HepG2 (cell line): ENCODE results near the gene ACOT9. TPM values are rescaled to one million over a fixed set of nuclear protein-coding genes. Genes with fewer than 3 reads are reported as not detected.

Source experiments
- ATF1 ChIP-seq: IDR thresholded peaks from 2 replicates; pipeline ENCODE4 v1.6.1; 2016; ENCODE audit warnings: mild to moderate bottlenecking, control low read depth
- BRCA1 ChIP-seq: sonication (generic); formaldehyde crosslinking; IDR thresholded peaks from 2 replicates; pipeline ENCODE4 v1.4.0; 2020; ENCODE audit warnings: missing genetic modification reagents
- EEA1 ChIP-seq: sonication (generic); formaldehyde crosslinking; IDR thresholded peaks from 2 replicates; pipeline ENCODE4 v1.5.1; 2020; ENCODE audit warnings: mild to moderate bottlenecking, missing genetic modification reagents, borderline replicate concordance
- GABPB1 ChIP-seq: IDR thresholded peaks from 2 replicates; pipeline ENCODE4 v1.6.1; 2016; ENCODE audit warnings: mild to moderate bottlenecking, missing genetic modification reagents, moderate library complexity, missing compliant biosample characterization
- HIC2 ChIP-seq: sonication (generic); formaldehyde crosslinking; IDR thresholded peaks from 2 replicates; pipeline ENCODE4 v1.9.0; 2022; ENCODE audit warnings: low read depth, missing genetic modification reagents
- HNRNPUL1 ChIP-seq: fragments of 200-400 bp; formaldehyde crosslinking; IDR thresholded peaks from 2 replicates; pipeline ENCODE4 v1.6.1; 2017; ENCODE audit warnings: low read depth, mild to moderate bottlenecking, low read length, moderate library complexity
- NCOA2 ChIP-seq: sonication (generic); formaldehyde crosslinking; IDR thresholded peaks from 2 replicates; pipeline ENCODE4 v1.8.0; 2022; ENCODE audit warnings: inconsistent platforms
- NCOR1 ChIP-seq: fragments of 200-600 bp; sonication (generic); IDR thresholded peaks from 2 replicates; pipeline ENCODE4 v1.7.0; 2017; ENCODE audit warnings: antibody characterized with exemption, low read length, borderline replicate concordance
- PHF8 ChIP-seq: sonication (generic); formaldehyde crosslinking; IDR thresholded peaks from 2 replicates; pipeline ENCODE4 v1.5.0; 2020; ENCODE audit warnings: missing genetic modification reagents
- POLR2A ChIP-seq, 2 experiments: IDR thresholded peaks; 2 replicates each; pipeline ENCODE4 v1.6.1; 2011; ENCODE audit warnings: low read depth in 2 of 2, low read length in 2 of 2, mild to moderate bottlenecking in 1 of 2, moderate library complexity in 1 of 2; ENCODE audit not compliant: insufficient read depth in 1 of 2
- REL ChIP-seq: sonication (generic); formaldehyde crosslinking; conservative IDR thresholded peaks from 2 replicates; pipeline ENCODE4 v1.8.0; 2022; ENCODE audit warnings: mild to moderate bottlenecking, missing genetic modification reagents, moderate library complexity
- SRY ChIP-seq: sonication (generic); formaldehyde crosslinking; IDR thresholded peaks from 2 replicates; pipeline ENCODE4 v1.8.0; 2022; ENCODE audit warnings: mild to moderate bottlenecking, missing genetic modification reagents
- SUZ12 ChIP-seq: fragments of 150-350 bp; IDR thresholded peaks from 2 replicates; pipeline ENCODE4 v1.6.1; 2014; ENCODE audit warnings: low read depth, low read length
- ZBTB42 ChIP-seq: sonication (generic); formaldehyde crosslinking; IDR thresholded peaks from 2 replicates; pipeline ENCODE4 v1.5.0; 2020; ENCODE audit warnings: mild to moderate bottlenecking, missing genetic modification reagents
- ZFP82 ChIP-seq: sonication (generic); formaldehyde crosslinking; IDR thresholded peaks from 2 replicates; pipeline ENCODE4 v1.5.1; 2020; ENCODE audit warnings: mild to moderate bottlenecking, missing genetic modification reagents, borderline replicate concordance
- ZHX2 ChIP-seq, 2 experiments: sonication (generic) in 1 of 2; formaldehyde crosslinking in 1 of 2; IDR thresholded peaks; 2 replicates each; pipeline versions ENCODE4 v1.6.1 to v1.9.0; 2014 to 2022; ENCODE audit warnings: antibody characterized with exemption in 1 of 2, borderline replicate concordance in 1 of 2, inconsistent platforms in 1 of 2, low read depth in 1 of 2, missing genetic modification reagents in 1 of 2
- ZNF10 ChIP-seq: sonication (generic); formaldehyde crosslinking; IDR thresholded peaks from 2 replicates; pipeline ENCODE4 v1.4.0; 2020; ENCODE audit warnings: mild to moderate bottlenecking, low read depth, missing genetic modification reagents, borderline replicate concordance
- ZNF460 ChIP-seq: sonication (generic); formaldehyde crosslinking; IDR thresholded peaks from 2 replicates; pipeline ENCODE4 v1.5.1; 2020; ENCODE audit warnings: missing genetic modification reagents, mild to moderate bottlenecking, borderline replicate concordance
- ZNF484 ChIP-seq: sonication (generic); formaldehyde crosslinking; IDR thresholded peaks from 2 replicates; pipeline ENCODE4 v1.5.1; 2020; ENCODE audit warnings: mild to moderate bottlenecking, low read depth, missing genetic modification reagents, borderline replicate concordance
- ZNF543 ChIP-seq: sonication (generic); formaldehyde crosslinking; IDR thresholded peaks from 2 replicates; pipeline ENCODE4 v1.4.0; 2020; ENCODE audit warnings: mild to moderate bottlenecking, missing genetic modification reagents
- ZNF589 ChIP-seq: sonication (generic); formaldehyde crosslinking; conservative IDR thresholded peaks from 2 replicates; pipeline ENCODE4 v1.8.0; 2022; ENCODE audit warnings: mild to moderate bottlenecking, moderate library complexity, missing genetic modification reagents
- ZNF670 ChIP-seq: sonication (generic); formaldehyde crosslinking; IDR thresholded peaks from 2 replicates; pipeline ENCODE4 v1.8.0; 2022; ENCODE audit warnings: mild to moderate bottlenecking, missing genetic modification reagents, borderline replicate concordance
- polyA plus RNA-seq, 8 experiments: library from polyadenylated mRNA; depleted of rRNA in 3 of 8; stranded (reverse) in 7 of 8; unstranded in 1 of 8; fragments of >200 nt; fragmentation: Illumina TruSeq in 4 of 8; extraction: Trizol in 4 of 8; gene quantifications; 2 replicates each; pipeline versions ENCODE4 v1.2.1 to v1.2.3, GENCODE V29; 2011 to 2016; ENCODE audit warnings: low read depth in 4 of 8, missing spikeins in 1 of 8, mixed read lengths in 1 of 8; ENCODE audit not compliant: insufficient read depth in 1 of 8
- total RNA-seq, 5 experiments: library from RNA; depleted of rRNA; stranded (reverse); fragments of >200 nt; fragmentation: Illumina TruSeq; extraction: Trizol; gene quantifications; 2 replicates each; pipeline ENCODE4 v1.2.3, GENCODE V29; 2016; ENCODE audit warnings: low read depth in 1 of 5

ACOT9 gene
- total and polyA plus RNA-seq, 2 of the 13 experiments (the other 11 are each of a cell fraction or from before 2014, with no cell fraction given): 33.3 to 36.9 TPM

GRCh38 chrX:23742697-23743622 is at the start of gene ACOT9 (continued):
- TF ChIP-seq ZNF10 (no peak), PHF8 (CRISPR knock-in tag) (peak; percentile 85), ATF1 (CRISPR knock-in tag) (no peak), ZFP82 (CRISPR knock-in tag) (peak; percentile 31; the same call in 1 of the 2 replicates), POLR2A (IDR thresholded peaks at IDR 0.05; ENCODE audit: insufficient read depth in 1 of 2, low read depth in 2 of 2, low read length in 2 of 2) (peak; percentile 48 to 64), ZNF589 (CRISPR knock-in tag) (no peak), GABPB1 (CRISPR knock-in tag) (peak; percentile 69; the same call in 1 of the 2 replicates), ZBTB42 (CRISPR knock-in tag) (no peak), ZNF484 (CRISPR knock-in tag) (no peak), NCOR1 (no peak), EEA1 (CRISPR knock-in tag) (no peak), NCOA2 (no peak), REL (CRISPR knock-in tag) (peak; percentile 72; the same call in 1 of the 2 replicates), BRCA1 (CRISPR knock-in tag) (peak; percentile 57; the same call in 1 of the 2 replicates), SUZ12 (no peak), ZNF670 (0 out of 2 replicates have a peak, but pooled peaks have one; percentile 52), SRY (0 out of 2 replicates have a peak, but pooled peaks have one; percentile 61), ZNF543 (CRISPR knock-in tag) (peak; percentile 37; the same call in 1 of the 2 replicates), HIC2 (peak; percentile 27; the same call in 1 of the 2 replicates), ZHX2 (IDR thresholded peaks at IDR 0.05; ENCODE audit: low read depth) (peak; percentile 12; the same call in 1 of the 2 replicates), ZHX2 (CRISPR knock-in tag; IDR thresholded peaks at IDR 0.05; ENCODE audit: borderline replicate concordance) (no peak), HNRNPUL1 (no peak), ZNF460 (no peak)
